HEK293 (cell line): ENCODE results near the gene PTPRN2.

Experiments used
- CTCF ChIA-PET: fragments of 350-600 bp; formaldehyde crosslinking; extraction: SDS; loops from one replicate; lab custom pipeline; 2021; ENCODE audit warnings: antibody characterized with exemption; lab: Yijun Ruan, JAX
- POLR2A ChIA-PET: fragments of 300-600 bp; formaldehyde crosslinking; extraction: SDS; loops from one replicate; lab custom pipeline; 2020; ENCODE audit warnings: antibody characterized with exemption, inconsistent platforms; lab: Yijun Ruan, JAX
- H3K27ac ChIP-seq: fragments of 200-500 bp; sonication (Bioruptor generic); 2 replicates; pipeline ENCODE4 v1.5.1; 2014; ENCODE audit warnings: low read depth, low read length, control low read depth, inconsistent platforms; ENCODE audit errors: extremely low read depth
- H3K36me3 ChIP-seq, 2 experiments: fragments of 200-500 bp in 1 of 2; sonication (Bioruptor generic) in 1 of 2; 1 replicate in 1 of 2; 2 replicates in 1 of 2; pipeline ENCODE4 v1.5.1; 2014 to 2017; ENCODE audit warnings: inconsistent platforms in 2 of 2, low read length in 2 of 2; ENCODE audit not compliant: control insufficient read depth in 2 of 2, insufficient read depth in 1 of 2
- H3K4me1 ChIP-seq: fragments of 200-500 bp; sonication (Bioruptor generic); 2 replicates; pipeline ENCODE4 v1.5.1; 2014; ENCODE audit warnings: mild to moderate bottlenecking, low read length, inconsistent platforms; ENCODE audit not compliant: control insufficient read depth, insufficient read depth
- H3K4me3 ChIP-seq: 2 replicates; pipeline ENCODE4 v1.5.1; 2011; ENCODE audit warnings: low read depth, mild to moderate bottlenecking, control low read depth, low read length, moderate library complexity
- H3K9me3 ChIP-seq: fragments of 200-500 bp; sonication (Bioruptor generic); 2 replicates; pipeline ENCODE4 v1.5.1; 2014; ENCODE audit warnings: low read depth, low read length, inconsistent platforms; ENCODE audit not compliant: control insufficient read depth, insufficient read depth
- PATZ1 ChIP-seq: fragments of 450-650 bp; formaldehyde crosslinking; IDR thresholded peaks from 2 replicates; pipeline ENCODE4 v1.5.1; 2016; ENCODE audit warnings: missing biosample characterization, missing genetic modification characterization
- SP7 ChIP-seq: fragments of 450-650 bp; formaldehyde crosslinking; IDR thresholded peaks from 2 replicates; pipeline ENCODE4 v1.5.1; 2016; ENCODE audit warnings: missing biosample characterization, missing genetic modification characterization
- ZBTB10 ChIP-seq: fragments of 450-650 bp; formaldehyde crosslinking; IDR thresholded peaks from 2 replicates; pipeline ENCODE4 v1.5.1; 2016; ENCODE audit warnings: missing biosample characterization, missing genetic modification characterization
- ZFHX2 ChIP-seq: fragments of 450-650 bp; formaldehyde crosslinking; conservative IDR thresholded peaks from 2 replicates; pipeline ENCODE4 v1.5.1; 2016; ENCODE audit warnings: missing biosample characterization, missing genetic modification characterization
- ZNF133 ChIP-seq: fragments of 450-650 bp; formaldehyde crosslinking; IDR thresholded peaks from 2 replicates; pipeline ENCODE4 v1.5.1; 2016; ENCODE audit warnings: missing biosample characterization, missing genetic modification characterization
- ZNF146 ChIP-seq: fragments of 450-650 bp; formaldehyde crosslinking; IDR thresholded peaks from 2 replicates; pipeline ENCODE4 v1.5.1; 2016; ENCODE audit warnings: missing biosample characterization, missing genetic modification characterization
- ZNF202 ChIP-seq: fragments of 450-650 bp; formaldehyde crosslinking; IDR thresholded peaks from 2 replicates; pipeline ENCODE4 v1.5.1; 2016; ENCODE audit warnings: missing biosample characterization, missing genetic modification characterization, borderline replicate concordance
- ZNF37A ChIP-seq: fragments of 450-650 bp; IDR thresholded peaks from 2 replicates; pipeline ENCODE4 v1.5.1; 2018; ENCODE audit warnings: missing biosample characterization, missing genetic modification characterization
- ZNF391 ChIP-seq: fragments of 450-650 bp; formaldehyde crosslinking; IDR thresholded peaks from 2 replicates; pipeline ENCODE4 v1.5.1; 2016; ENCODE audit warnings: low read depth, missing biosample characterization, missing genetic modification characterization, borderline replicate concordance
- ZNF404 ChIP-seq: fragments of 450-650 bp; formaldehyde crosslinking; IDR thresholded peaks from 2 replicates; pipeline ENCODE4 v1.5.1; 2017; ENCODE audit warnings: missing biosample characterization, missing genetic modification characterization
- ZNF558 ChIP-seq: fragments of 450-650 bp; formaldehyde crosslinking; IDR thresholded peaks from 2 replicates; pipeline ENCODE4 v1.5.1; 2016; ENCODE audit warnings: missing biosample characterization, missing genetic modification characterization
- ZNF561 ChIP-seq: fragments of 450-650 bp; IDR thresholded peaks from 2 replicates; pipeline ENCODE4 v1.5.1; 2018; ENCODE audit warnings: missing biosample characterization, missing genetic modification characterization, borderline replicate concordance
- ZNF629 ChIP-seq: fragments of 450-650 bp; formaldehyde crosslinking; IDR thresholded peaks from 2 replicates; pipeline ENCODE4 v1.5.1; 2017; ENCODE audit warnings: missing biosample characterization, missing genetic modification characterization
- ZNF776 ChIP-seq: fragments of 450-650 bp; formaldehyde crosslinking; IDR thresholded peaks from 2 replicates; pipeline ENCODE4 v1.5.0; 2017; ENCODE audit warnings: missing biosample characterization, missing genetic modification characterization, borderline replicate concordance
- ZNF785 ChIP-seq: fragments of 450-650 bp; formaldehyde crosslinking; IDR thresholded peaks from 2 replicates; pipeline ENCODE4 v1.5.1; 2016; ENCODE audit warnings: missing biosample characterization, missing genetic modification characterization
- ZNF837 ChIP-seq: fragments of 450-650 bp; formaldehyde crosslinking; IDR thresholded peaks from 2 replicates; pipeline ENCODE4 v1.5.1; 2016; ENCODE audit warnings: missing biosample characterization, missing genetic modification characterization
- TF ChIP-seq, protein P1 (sequence below): fragments of 450-650 bp; formaldehyde crosslinking; IDR thresholded peaks from 2 replicates; pipeline ENCODE4 v1.5.1; 2016; ENCODE audit warnings: missing biosample characterization, missing genetic modification characterization
- TF ChIP-seq, protein P2 (sequence below): fragments of 450-650 bp; formaldehyde crosslinking; IDR thresholded peaks from 2 replicates; pipeline ENCODE4 v1.5.1; 2016; ENCODE audit warnings: missing biosample characterization, missing genetic modification characterization
- TF ChIP-seq, protein P3 (sequence below): fragments of 450-650 bp; formaldehyde crosslinking; conservative IDR thresholded peaks from 2 replicates; pipeline ENCODE4 v1.5.1; 2016; ENCODE audit warnings: low read depth, missing biosample characterization, missing genetic modification characterization
- TF ChIP-seq, protein P4 (sequence below): fragments of 450-650 bp; formaldehyde crosslinking; IDR thresholded peaks from 2 replicates; pipeline ENCODE4 v1.5.0; 2017; ENCODE audit warnings: missing biosample characterization, missing genetic modification characterization, borderline replicate concordance

The PTPRN2 gene

DNA sequence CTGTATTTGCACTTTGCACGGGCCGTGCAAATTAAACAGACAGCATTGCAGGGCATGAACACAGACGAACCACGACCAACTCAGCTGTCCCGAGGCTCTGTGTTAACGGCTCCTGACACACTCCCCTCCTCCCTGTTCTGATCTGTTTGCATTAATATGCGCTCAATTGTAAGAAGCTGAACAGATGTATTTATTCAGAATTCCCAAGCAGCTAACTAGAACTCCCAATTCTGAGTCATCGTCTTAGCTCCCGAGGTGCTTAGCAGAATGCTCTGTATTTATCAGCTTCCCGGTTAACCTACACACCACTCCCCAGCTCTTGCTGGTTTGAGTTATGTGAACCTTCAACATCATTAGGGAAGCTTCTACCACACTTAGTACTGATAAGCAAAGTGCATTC, 286.4 kb downstream of the PTPRN2 start:
- TF ChIP-seq ZNF404 (tag by site-specific recombination) = no peak
- TF ChIP-seq PATZ1 (tag by site-specific recombination) = no peak
- TF ChIP-seq ZNF837 (tag by site-specific recombination) = no peak
- no peak for TF ChIP-seq ZNF558 (tag by site-specific recombination)
- TF ChIP-seq ZNF133 (tag by site-specific recombination) = no peak
- TF ChIP-seq, protein P1, sequence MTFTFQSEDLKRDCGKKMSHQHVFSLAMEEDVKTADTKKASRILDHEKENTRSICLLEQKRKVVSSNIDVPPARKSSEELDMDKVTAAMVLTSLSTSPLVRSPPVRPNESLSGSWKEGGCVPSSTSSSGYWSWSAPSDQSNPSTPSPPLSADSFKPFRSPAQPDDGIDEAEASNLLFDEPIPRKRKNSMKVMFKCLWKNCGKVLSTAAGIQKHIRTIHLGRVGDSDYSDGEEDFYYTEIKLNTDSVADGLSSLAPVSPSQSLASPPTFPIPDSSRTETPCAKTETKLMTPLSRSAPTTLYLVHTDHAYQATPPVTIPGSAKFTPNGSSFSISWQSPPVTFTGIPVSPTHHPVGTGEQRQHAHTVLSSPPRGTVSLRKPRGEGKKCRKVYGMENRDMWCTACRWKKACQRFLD (tag by site-specific recombination) = no peak
- no peak for TF ChIP-seq ZNF146 (tag by site-specific recombination)
- no peak for TF ChIP-seq SP7 (tag by site-specific recombination)
- TF ChIP-seq ZNF785 (tag by site-specific recombination) = no peak
- TF ChIP-seq ZNF37A (tag by site-specific recombination) = no peak
- no peak for TF ChIP-seq ZNF776 (tag by site-specific recombination)
- TF ChIP-seq ZNF391 = no peak
- TF ChIP-seq, protein P2, sequence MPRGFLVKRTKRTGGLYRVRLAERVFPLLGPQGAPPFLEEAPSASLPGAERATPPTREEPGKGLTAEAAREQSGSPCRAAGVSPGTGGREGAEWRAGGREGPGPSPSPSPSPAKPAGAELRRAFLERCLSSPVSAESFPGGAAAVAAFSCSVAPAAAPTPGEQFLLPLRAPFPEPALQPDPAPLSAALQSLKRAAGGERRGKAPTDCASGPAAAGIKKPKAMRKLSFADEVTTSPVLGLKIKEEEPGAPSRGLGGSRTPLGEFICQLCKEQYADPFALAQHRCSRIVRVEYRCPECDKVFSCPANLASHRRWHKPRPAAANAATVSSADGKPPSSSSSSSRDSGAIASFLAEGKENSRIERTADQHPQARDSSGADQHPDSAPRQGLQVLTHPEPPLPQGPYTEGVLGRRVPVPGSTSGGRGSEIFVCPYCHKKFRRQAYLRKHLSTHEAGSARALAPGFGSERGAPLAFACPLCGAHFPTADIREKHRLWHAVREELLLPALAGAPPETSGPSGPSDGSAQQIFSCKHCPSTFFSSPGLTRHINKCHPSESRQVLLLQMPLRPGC (tag by site-specific recombination) = no peak
- TF ChIP-seq, protein P3, sequence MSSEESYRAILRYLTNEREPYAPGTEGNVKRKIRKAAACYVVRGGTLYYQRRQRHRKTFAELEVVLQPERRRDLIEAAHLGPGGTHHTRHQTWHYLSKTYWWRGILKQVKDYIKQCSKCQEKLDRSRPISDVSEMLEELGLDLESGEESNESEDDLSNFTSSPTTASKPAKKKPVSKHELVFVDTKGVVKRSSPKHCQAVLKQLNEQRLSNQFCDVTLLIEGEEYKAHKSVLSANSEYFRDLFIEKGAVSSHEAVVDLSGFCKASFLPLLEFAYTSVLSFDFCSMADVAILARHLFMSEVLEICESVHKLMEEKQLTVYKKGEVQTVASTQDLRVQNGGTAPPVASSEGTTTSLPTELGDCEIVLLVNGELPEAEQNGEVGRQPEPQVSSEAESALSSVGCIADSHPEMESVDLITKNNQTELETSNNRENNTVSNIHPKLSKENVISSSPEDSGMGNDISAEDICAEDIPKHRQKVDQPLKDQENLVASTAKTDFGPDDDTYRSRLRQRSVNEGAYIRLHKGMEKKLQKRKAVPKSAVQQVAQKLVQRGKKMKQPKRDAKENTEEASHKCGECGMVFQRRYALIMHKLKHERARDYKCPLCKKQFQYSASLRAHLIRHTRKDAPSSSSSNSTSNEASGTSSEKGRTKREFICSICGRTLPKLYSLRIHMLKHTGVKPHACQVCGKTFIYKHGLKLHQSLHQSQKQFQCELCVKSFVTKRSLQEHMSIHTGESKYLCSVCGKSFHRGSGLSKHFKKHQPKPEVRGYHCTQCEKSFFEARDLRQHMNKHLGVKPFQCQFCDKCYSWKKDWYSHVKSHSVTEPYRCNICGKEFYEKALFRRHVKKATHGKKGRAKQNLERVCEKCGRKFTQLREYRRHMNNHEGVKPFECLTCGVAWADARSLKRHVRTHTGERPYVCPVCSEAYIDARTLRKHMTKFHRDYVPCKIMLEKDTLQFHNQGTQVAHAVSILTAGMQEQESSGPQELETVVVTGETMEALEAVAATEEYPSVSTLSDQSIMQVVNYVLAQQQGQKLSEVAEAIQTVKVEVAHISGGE (tag by site-specific recombination) = no peak
- no peak for TF ChIP-seq ZNF202
- TF ChIP-seq ZNF629 (tag by site-specific recombination) = no peak
- TF ChIP-seq, protein P4, sequence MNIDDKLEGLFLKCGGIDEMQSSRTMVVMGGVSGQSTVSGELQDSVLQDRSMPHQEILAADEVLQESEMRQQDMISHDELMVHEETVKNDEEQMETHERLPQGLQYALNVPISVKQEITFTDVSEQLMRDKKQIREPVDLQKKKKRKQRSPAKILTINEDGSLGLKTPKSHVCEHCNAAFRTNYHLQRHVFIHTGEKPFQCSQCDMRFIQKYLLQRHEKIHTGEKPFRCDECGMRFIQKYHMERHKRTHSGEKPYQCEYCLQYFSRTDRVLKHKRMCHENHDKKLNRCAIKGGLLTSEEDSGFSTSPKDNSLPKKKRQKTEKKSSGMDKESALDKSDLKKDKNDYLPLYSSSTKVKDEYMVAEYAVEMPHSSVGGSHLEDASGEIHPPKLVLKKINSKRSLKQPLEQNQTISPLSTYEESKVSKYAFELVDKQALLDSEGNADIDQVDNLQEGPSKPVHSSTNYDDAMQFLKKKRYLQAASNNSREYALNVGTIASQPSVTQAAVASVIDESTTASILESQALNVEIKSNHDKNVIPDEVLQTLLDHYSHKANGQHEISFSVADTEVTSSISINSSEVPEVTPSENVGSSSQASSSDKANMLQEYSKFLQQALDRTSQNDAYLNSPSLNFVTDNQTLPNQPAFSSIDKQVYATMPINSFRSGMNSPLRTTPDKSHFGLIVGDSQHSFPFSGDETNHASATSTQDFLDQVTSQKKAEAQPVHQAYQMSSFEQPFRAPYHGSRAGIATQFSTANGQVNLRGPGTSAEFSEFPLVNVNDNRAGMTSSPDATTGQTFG (tag by site-specific recombination) = no peak
- no peak for TF ChIP-seq ZNF561
- TF ChIP-seq ZBTB10 (tag by site-specific recombination) = no peak
- TF ChIP-seq ZFHX2 (tag by site-specific recombination) = no peak
- H3K4me1 ChIP-seq = no peaks in the 10 kb centered on the region
- H3K36me3 ChIP-seq = no peaks in the 10 kb centered on the region
- H3K4me3 ChIP-seq = no peak overlapping the region
- no peaks in the 10 kb centered on the region for H3K9me3 ChIP-seq
- ChIA-PET CTCF (no interaction called here), POLR2A (no interaction called here)
- H3K27ac ChIP-seq = no peak overlapping the region
